DND-41 (cell line): Measurements from ENCODE around the gene PCDHGA12.
"Not testable (repeated sequence)": the region's sequence is repeated elsewhere in the genome, so short reads cannot be mapped to it uniquely, and the experiment has no call there.

ENCODE experiments used
- ATAC-seq: fragments of 200-7000 bp; cut with Tn5 transposase; 3 replicates; pipeline ENCODE4 v1.9.1; 2021; ENCODE audit warnings: low read depth; ENCODE audit not compliant: insufficient read depth
- DNase-seq: peaks from one replicate; pipeline ENCODE4 v3.0.0-alpha.2; 2020
- H2AFZ ChIP-seq: 2 replicates; pipeline ENCODE4 v1.6.0; 2012; ENCODE audit warnings: low read depth, low read length
- H3K27ac ChIP-seq: 2 replicates; pipeline ENCODE4 v1.5.1; 2012; ENCODE audit warnings: low read length, inconsistent platforms
- H3K27me3 ChIP-seq: fragments of 200-600 bp; sonication (generic); 2 replicates; pipeline ENCODE4 v1.6.0; 2012; ENCODE audit warnings: low read length, mild to moderate bottlenecking, inconsistent platforms; ENCODE audit not compliant: insufficient read depth, poor library complexity
- H3K36me3 ChIP-seq: 2 replicates; pipeline ENCODE4 v1.5.1; 2012; ENCODE audit warnings: low read length, inconsistent platforms; ENCODE audit not compliant: insufficient read depth
- H3K4me1 ChIP-seq: 2 replicates; pipeline ENCODE4 v1.5.1; 2012; ENCODE audit warnings: mild to moderate bottlenecking, low read length; ENCODE audit not compliant: insufficient read depth
- H3K4me2 ChIP-seq: 2 replicates; pipeline ENCODE4 v1.6.0; 2012; ENCODE audit warnings: mild to moderate bottlenecking, moderate library complexity, low read length, inconsistent platforms; ENCODE audit not compliant: insufficient read depth
- H3K4me3 ChIP-seq, 2 experiments: fragments of 200-600 bp in 1 of 2; shearing (Covaris generic) in 1 of 2; 2 replicates each; pipeline ENCODE4 v1.5.1; 2012 to 2016; ENCODE audit warnings: inconsistent platforms in 2 of 2, low read length in 2 of 2, mild to moderate bottlenecking in 2 of 2, low read depth in 1 of 2, moderate library complexity in 1 of 2
- H3K79me2 ChIP-seq: 2 replicates; pipeline ENCODE4 v1.6.0; 2012; ENCODE audit warnings: low read length, inconsistent platforms; ENCODE audit not compliant: insufficient read depth
- H3K9ac ChIP-seq: 2 replicates; pipeline ENCODE4 v1.6.0; 2012; ENCODE audit warnings: low read depth, mild to moderate bottlenecking, inconsistent platforms, low read length, moderate library complexity
- H3K9me3 ChIP-seq: 2 replicates; pipeline ENCODE4 v1.5.1; 2012; ENCODE audit warnings: low read length, moderate library complexity, mild to moderate bottlenecking, inconsistent platforms; ENCODE audit not compliant: insufficient read depth, severe bottlenecking
- H4K20me1 ChIP-seq: 2 replicates; pipeline ENCODE4 v1.6.0; 2012; ENCODE audit warnings: low read length; ENCODE audit not compliant: insufficient read depth
- EZH2 ChIP-seq: IDR thresholded peaks from 3 replicates; pipeline ENCODE4 v1.6.1; 2012; ENCODE audit warnings: borderline replicate concordance, low read depth, mild to moderate bottlenecking, moderate library complexity, low read length, inconsistent platforms; ENCODE audit not compliant: severe bottlenecking
- TF ChIP-seq, protein P1 (sequence below): IDR thresholded peaks from 2 replicates; pipeline ENCODE4 v1.5.1; 2012; ENCODE audit warnings: borderline replicate concordance, low read length, moderate library complexity, mild to moderate bottlenecking; ENCODE audit not compliant: poor library complexity, severe bottlenecking; ENCODE audit errors: extremely low read depth

Gene PCDHGA12

DNA sequence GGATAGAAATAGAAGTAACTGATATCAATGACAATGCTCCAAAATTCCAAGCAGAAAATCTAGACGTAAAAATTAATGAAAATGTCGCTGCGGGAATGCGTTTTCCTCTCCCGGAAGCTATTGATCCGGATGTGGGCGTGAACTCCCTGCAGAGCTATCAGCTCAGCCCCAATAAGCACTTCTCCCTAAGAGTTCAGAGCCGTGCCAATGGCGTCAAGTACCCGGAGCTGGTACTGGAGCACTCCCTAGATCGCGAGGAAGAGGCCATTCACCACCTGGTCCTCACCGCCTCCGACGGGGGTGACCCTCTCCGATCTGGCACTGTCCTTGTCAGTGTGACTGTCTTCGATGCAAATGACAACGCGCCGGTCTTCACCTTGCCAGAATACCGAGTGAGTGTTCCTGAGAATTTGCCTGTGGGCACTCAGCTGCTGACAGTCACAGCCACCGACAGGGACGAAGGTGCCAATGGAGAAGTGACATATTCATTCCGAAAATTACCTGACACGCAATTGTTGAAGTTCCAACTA, 16.7 kb upstream of the PCDHGA12 start:
- ATAC-seq: no peak
- no peak for TF ChIP-seq EZH2
- TF ChIP-seq, protein P1, sequence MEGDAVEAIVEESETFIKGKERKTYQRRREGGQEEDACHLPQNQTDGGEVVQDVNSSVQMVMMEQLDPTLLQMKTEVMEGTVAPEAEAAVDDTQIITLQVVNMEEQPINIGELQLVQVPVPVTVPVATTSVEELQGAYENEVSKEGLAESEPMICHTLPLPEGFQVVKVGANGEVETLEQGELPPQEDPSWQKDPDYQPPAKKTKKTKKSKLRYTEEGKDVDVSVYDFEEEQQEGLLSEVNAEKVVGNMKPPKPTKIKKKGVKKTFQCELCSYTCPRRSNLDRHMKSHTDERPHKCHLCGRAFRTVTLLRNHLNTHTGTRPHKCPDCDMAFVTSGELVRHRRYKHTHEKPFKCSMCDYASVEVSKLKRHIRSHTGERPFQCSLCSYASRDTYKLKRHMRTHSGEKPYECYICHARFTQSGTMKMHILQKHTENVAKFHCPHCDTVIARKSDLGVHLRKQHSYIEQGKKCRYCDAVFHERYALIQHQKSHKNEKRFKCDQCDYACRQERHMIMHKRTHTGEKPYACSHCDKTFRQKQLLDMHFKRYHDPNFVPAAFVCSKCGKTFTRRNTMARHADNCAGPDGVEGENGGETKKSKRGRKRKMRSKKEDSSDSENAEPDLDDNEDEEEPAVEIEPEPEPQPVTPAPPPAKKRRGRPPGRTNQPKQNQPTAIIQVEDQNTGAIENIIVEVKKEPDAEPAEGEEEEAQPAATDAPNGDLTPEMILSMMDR: no peak

GRCh38 chr5:141414548-141415274, 15.6 kb upstream of the PCDHGA12 start:
- not testable (repeated sequence) for H4K20me1 ChIP-seq, DNase-seq, H3K9me3 ChIP-seq, ATAC-seq, H3K4me3 ChIP-seq, H3K27me3 ChIP-seq, H3K9ac ChIP-seq, H3K79me2 ChIP-seq, H3K27ac ChIP-seq, H3K4me2 ChIP-seq, H3K4me1 ChIP-seq, H3K36me3 ChIP-seq, H2AFZ ChIP-seq

More for the DNA sequence above, 16.7 kb upstream of the PCDHGA12 start:
- H3K4me3 ChIP-seq: no peak overlapping the region
- H3K79me2 ChIP-seq: no peaks in the 10 kb centered on the region
- no peak overlapping the region for H3K27ac ChIP-seq
- H4K20me1 ChIP-seq: no peaks in the 10 kb centered on the region
- no peak overlapping the region for H3K4me2 ChIP-seq
- no peaks in the 10 kb centered on the region for H3K9me3 ChIP-seq
- H2AFZ ChIP-seq: no peak overlapping the region
- no peak overlapping the region for H3K9ac ChIP-seq
- no peak for DNase-seq
- no peaks in the 10 kb centered on the region for H3K36me3 ChIP-seq
- H3K4me1 ChIP-seq: no peaks in the 10 kb centered on the region
- no peaks in the 10 kb centered on the region for H3K27me3 ChIP-seq

- not testable (repeated sequence) for DNase-seq, ATAC-seq
These were observed 15.1 kb upstream of the PCDHGA12 start for GRCh38 chr5:141415275-141415618.

DNA sequence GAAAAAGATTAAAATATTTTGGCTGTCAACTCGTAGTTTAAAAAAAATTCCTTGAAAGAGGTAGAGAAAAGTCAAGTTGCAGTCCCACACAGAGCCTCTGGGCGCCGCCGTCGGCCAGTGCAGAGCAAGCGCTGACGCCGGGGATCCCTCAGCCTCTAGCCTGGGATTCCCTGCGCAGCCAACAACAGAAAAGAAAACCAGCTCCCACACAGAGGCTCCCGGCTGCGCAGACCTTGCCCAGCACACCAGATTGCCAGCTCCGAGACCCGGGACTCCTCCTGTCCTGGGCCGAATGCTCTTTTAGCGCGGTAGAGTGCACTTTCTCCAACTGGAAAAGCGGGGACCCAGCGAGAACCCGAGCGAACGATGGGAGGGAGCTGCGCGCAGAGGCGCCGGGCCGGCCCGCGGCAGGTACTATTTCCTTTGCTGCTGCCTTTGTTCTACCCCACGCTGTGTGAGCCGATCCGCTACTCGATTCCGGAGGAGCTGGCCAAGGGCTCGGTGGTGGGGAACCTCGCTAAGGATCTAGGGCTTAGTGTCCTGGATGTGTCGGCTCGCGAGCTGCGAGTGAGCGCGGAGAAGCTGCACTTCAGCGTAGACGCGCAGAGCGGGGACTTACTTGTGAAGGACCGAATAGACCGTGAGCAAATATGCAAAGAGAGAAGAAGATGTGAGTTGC, 12.7 kb upstream of the PCDHGA12 start, which contains the start of gene PCDHGB7:
Gene PCDHGB7, plus strand, starts transcription at position 184 of the 679 bp plus-strand sequence. Its CDS starts 183 bp downstream, at position 367.
- H3K9ac ChIP-seq, H3K36me3 ChIP-seq, H3K79me2 ChIP-seq, H3K9me3 ChIP-seq, H3K4me2 ChIP-seq, H4K20me1 ChIP-seq, H3K4me1 ChIP-seq, H3K27ac ChIP-seq, H3K4me3 ChIP-seq, H3K27me3 ChIP-seq, H2AFZ ChIP-seq: not testable (repeated sequence)
- DNase-seq: peak; percentile 43
- ATAC-seq: peak; percentile 78
- TF ChIP-seq, protein P1: peak; percentile 60

More at GRCh38 chr5:141415275-141415618, 15.1 kb upstream of the PCDHGA12 start:
- not testable (repeated sequence) for H3K27me3 ChIP-seq, H3K9ac ChIP-seq, H3K79me2 ChIP-seq, H3K9me3 ChIP-seq, H2AFZ ChIP-seq, H3K36me3 ChIP-seq, H4K20me1 ChIP-seq, H3K27ac ChIP-seq, H3K4me2 ChIP-seq, H3K4me1 ChIP-seq, H3K4me3 ChIP-seq
